ENCODE results near the gene IL18R1.

IL18R1 gene

DNA sequence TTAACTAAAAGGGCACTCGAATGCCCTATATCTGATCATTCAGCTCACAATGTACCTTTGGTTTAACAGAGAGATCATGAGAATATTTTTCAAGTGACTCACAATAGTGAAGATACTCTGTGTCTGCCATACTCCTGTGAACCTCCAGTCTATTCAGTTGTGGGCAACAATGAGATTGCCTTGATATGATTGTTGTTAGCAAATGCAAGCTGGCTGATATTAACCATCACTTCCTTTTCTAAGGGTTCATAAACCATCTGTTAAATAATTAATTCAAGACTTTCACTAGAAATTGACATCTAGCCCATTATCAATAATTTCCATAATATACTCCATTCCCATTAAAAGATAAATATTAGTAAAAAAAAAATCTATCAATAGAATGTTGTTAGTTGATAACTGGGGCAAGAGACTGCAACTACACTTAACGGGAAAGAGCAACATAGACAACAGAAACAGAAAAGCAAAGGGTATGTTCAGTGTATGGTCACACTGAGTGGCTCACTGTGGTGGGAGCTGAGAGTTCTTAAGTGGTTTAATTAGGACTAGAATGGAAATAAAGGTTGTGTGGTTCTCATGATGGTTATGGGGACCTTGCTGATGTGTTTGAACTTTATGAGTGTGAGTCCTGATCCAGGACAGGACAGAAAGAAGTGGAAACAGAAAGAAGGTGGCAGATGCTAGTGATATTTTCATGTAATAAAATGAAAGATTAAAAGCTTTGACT is 79.2 kb downstream of the IL18R1 start:
- TF ChIP-seq, protein P1, sequence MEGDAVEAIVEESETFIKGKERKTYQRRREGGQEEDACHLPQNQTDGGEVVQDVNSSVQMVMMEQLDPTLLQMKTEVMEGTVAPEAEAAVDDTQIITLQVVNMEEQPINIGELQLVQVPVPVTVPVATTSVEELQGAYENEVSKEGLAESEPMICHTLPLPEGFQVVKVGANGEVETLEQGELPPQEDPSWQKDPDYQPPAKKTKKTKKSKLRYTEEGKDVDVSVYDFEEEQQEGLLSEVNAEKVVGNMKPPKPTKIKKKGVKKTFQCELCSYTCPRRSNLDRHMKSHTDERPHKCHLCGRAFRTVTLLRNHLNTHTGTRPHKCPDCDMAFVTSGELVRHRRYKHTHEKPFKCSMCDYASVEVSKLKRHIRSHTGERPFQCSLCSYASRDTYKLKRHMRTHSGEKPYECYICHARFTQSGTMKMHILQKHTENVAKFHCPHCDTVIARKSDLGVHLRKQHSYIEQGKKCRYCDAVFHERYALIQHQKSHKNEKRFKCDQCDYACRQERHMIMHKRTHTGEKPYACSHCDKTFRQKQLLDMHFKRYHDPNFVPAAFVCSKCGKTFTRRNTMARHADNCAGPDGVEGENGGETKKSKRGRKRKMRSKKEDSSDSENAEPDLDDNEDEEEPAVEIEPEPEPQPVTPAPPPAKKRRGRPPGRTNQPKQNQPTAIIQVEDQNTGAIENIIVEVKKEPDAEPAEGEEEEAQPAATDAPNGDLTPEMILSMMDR (IDR thresholded peaks at IDR 0.05; ENCODE audit: low read depth, low read length, missing control alignments), result no peak
- H3K4me3 ChIP-seq (replicated peaks; ENCODE audit: low read depth, low read length), result no peak overlapping the region
- no peak for DNase-seq (ENCODE audit: extremely low read depth, low read depth)

DNA sequence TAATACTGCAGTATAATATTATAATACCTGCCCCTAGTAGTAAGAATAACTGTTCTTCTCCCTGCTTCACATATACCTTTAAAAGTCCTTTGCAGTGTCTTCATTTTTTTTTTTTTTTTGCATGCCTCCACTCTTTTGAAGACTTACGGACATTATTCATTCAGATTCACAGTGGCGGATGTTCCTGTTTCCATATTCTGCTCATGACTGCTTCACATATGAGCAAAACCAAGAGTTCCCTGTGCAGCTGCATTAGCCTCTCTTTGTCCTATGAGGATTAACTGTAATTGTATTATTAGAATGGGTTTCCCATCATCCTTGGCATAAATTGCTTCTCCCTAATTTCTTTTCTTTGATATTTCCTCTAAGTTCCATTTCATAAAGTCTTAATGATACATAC is 80.1 kb downstream of the IL18R1 start:
- DNase-seq (ENCODE audit: extremely low read depth, low read depth), result no peak
- no peak overlapping the region for H3K4me3 ChIP-seq (replicated peaks; ENCODE audit: low read depth, low read length)
- TF ChIP-seq, protein P1 (IDR thresholded peaks at IDR 0.05; ENCODE audit: low read depth, low read length, missing control alignments), result no peak

GRCh38 chr2:102436323-102436722 is 80.7 kb downstream of the IL18R1 start:
- no peak overlapping the region for H3K4me3 ChIP-seq (replicated peaks; ENCODE audit: low read depth, low read length)
- TF ChIP-seq, protein P1 (IDR thresholded peaks at IDR 0.05; ENCODE audit: low read depth, low read length, missing control alignments), result no peak
- DNase-seq (ENCODE audit: extremely low read depth, low read depth), result no peak

DNA sequence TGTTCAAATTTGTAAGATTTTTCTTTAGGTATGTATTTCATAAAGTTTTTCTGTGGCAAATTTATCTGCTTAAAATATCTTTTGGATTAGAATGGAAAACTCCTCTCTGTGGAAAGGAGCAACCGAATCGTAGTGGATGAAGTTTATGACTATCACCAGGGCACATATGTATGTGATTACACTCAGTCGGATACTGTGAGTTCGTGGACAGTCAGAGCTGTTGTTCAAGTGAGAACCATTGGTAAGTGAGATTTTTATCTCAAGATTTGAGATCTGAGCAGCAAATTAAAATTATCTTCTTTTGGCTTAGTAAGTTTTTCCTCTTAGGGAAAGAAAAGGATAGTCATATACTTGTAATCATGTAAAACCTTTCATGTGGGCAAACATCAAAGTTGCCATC is 81.5 kb downstream of the IL18R1 start:
- DNase-seq (ENCODE audit: extremely low read depth, low read depth), result no peak
- TF ChIP-seq, protein P1 (IDR thresholded peaks at IDR 0.05; ENCODE audit: low read depth, low read length, missing control alignments), result no peak
- no peak overlapping the region for H3K4me3 ChIP-seq (replicated peaks; ENCODE audit: low read depth, low read length)

DNA sequence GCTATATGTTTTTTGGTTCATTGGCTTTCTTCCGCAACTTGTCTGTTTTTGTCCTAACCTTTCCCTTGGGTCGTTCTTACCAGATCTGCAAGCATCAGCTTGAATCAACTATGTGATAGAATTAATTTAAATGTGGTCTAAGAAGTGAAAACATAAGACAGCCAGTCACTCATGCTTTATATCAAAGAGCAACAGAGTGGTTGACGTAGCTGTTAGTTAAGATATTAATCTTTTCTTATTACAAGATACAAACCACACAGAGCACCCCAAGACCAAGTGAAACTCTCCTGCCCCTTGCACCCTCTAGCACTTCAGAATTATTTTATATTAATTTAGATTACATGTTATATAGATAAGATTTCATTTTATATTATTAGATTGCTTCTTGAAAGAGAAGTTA is 82.5 kb downstream of the IL18R1 start:
- no peak for DNase-seq (ENCODE audit: extremely low read depth, low read depth)
- H3K4me3 ChIP-seq (replicated peaks; ENCODE audit: low read depth, low read length), result no peak overlapping the region
- TF ChIP-seq, protein P1 (IDR thresholded peaks at IDR 0.05; ENCODE audit: low read depth, low read length, missing control alignments), result no peak

GRCh38 chr2:102438578-102438977 is 83.0 kb downstream of the IL18R1 start:
- no peak for DNase-seq (ENCODE audit: extremely low read depth, low read depth)
- TF ChIP-seq, protein P1 (IDR thresholded peaks at IDR 0.05; ENCODE audit: low read depth, low read length, missing control alignments), result no peak
- no peak overlapping the region for H3K4me3 ChIP-seq (replicated peaks; ENCODE audit: low read depth, low read length)
